GM18873 (cell line): ENCODE measurements around the gene TPRN.

Experiments
- ATAC-seq: cut with Tn5 transposase; IDR thresholded peaks from one replicate; pipeline ENCODE4 v1.9.1; 2021; ENCODE audit warnings: mild to moderate bottlenecking, moderate library complexity, moderate number of reproducible peaks; ENCODE audit not compliant: unreplicated experiment, low FRiP score

TPRN gene

GRCh38 chr9:137214620-137215019, 14.1 kb upstream of the TPRN start:
- ATAC-seq: no peak

GRCh38 chr9:137213160-137214060, 12.9 kb upstream of the TPRN start:
- no peak for ATAC-seq

GRCh38 chr9:137212520-137212919, 12.0 kb upstream of the TPRN start:
- ATAC-seq: no peak

GRCh38 chr9:137211532-137211931, 11.0 kb upstream of the TPRN start:
- no peak for ATAC-seq

GRCh38 chr9:137206602-137207001, 6.1 kb upstream of the TPRN start:
- no peak for ATAC-seq

GRCh38 chr9:137205126-137206069, 4.9 kb upstream of the TPRN start, which contains the start of the genes NDOR1 and TMEM203:
NDOR1 (plus strand) TSS chr9:137205700; CDS start chr9:137205778, 78 bp downstream.
TMEM203 (minus strand) TSS chr9:137205648; CDS start chr9:137205414, 234 bp downstream.
- no peak for ATAC-seq

GRCh38 chr9:137204731-137205125, 4.2 kb upstream of the TPRN start:
- ATAC-seq: no peak

GRCh38 chr9:137202966-137203365, 2.4 kb upstream of the TPRN start:
- no peak for ATAC-seq

- ATAC-seq: no peak
Observed at GRCh38 chr9:137201205-137201868, 796 bp upstream of the TPRN start.

GRCh38 chr9:137199411-137200121, 975 bp downstream of the TPRN start:
- ATAC-seq: no peak

- ATAC-seq: no peak
Observed at GRCh38 chr9:137198902-137199283, 1.6 kb downstream of the TPRN start.

- ATAC-seq: no peak
Observed at GRCh38 chr9:137198051-137198901, 2.3 kb downstream of the TPRN start.

- ATAC-seq: no peak
Observed at GRCh38 chr9:137195525-137196220, 4.9 kb downstream of the TPRN start.

GRCh38 chr9:137194909-137195308, 5.6 kb downstream of the TPRN start:
- no peak for ATAC-seq

GRCh38 chr9:137194388-137194787, 6.2 kb downstream of the TPRN start:
- ATAC-seq: no peak

- ATAC-seq: no peak
Observed at GRCh38 chr9:137193771-137194170, 6.8 kb downstream of the TPRN start.

GRCh38 chr9:137192859-137193258, 7.7 kb downstream of the TPRN start:
- no peak for ATAC-seq

GRCh38 chr9:137192448-137192780, 8.1 kb downstream of the TPRN start:
- ATAC-seq: no peak
